Measurements from ENCODE around the gene DHRS1.

GRCh38 chr14:24316597-24316950, 17.0 kb upstream of the DHRS1 start:
- TF ChIP-seq REST (IDR thresholded peaks at IDR 0.05; ENCODE audit: insufficient read depth in 1 of 2, low read depth in 2 of 2, low read length in 2 of 2), result no peak
- TF ChIP-seq SIN3A (IDR thresholded peaks at IDR 0.05; ENCODE audit: borderline replicate concordance, insufficient read depth, low read length), result no peak
- TF ChIP-seq TAF1 (IDR thresholded peaks at IDR 0.05; ENCODE audit: borderline replicate concordance, insufficient read depth, low read length), result no peak
- no peak for TF ChIP-seq POLR2AphosphoS5 (IDR thresholded peaks at IDR 0.05; ENCODE audit: low read depth, low read length)
- no peak for TF ChIP-seq FOXP2 (optimal IDR thresholded peaks at IDR 0.05; ENCODE audit: borderline replicate concordance, extremely low read depth, extremely low read length, insufficient read depth)

All from PFSK-1 (cell line).